Measurements from ENCODE around the gene TPRN. TPM values are rescaled to one million over a fixed set of nuclear protein-coding genes. Genes with fewer than 3 reads are reported as not detected.

TPRN gene
- polyA plus RNA-seq, 1 of the 3 experiments (the other 2 are of a cell fraction) = 5.2 TPM

DNA sequence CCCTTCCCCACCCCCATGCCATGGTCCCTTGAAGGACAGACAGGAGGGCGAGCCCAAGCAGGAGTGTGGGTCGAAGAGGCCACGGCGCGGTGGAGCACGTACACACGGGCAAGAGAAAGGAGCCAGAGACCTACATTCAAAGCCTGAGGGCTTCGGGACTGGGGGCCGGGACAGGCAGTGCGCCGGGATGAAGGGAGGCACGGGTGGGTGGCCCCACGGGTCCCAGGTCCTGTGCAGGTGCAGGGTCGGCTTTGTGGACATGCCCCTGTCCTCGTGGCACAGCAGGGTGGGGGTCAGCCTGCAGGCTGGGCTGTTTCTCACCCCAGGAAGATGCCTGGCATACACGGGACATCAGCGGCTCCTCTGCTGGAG lies 40.5 kb downstream of the TPRN start (continued):
- TF ChIP-seq REST (IDR thresholded peaks at IDR 0.05; ENCODE audit: low read depth, low read length) (no peak), MAX (IDR thresholded peaks at IDR 0.05; ENCODE audit: low read depth) (no peak), ELF1 (IDR thresholded peaks at IDR 0.05) (no peak)

- ChIA-PET POLR2A (no interaction called here), CTCF (interaction anchor here (1.5 kb wide), 1 partner anchor 68 kb away, joined by 4 read pairs; the partner anchor contains the start of gene RNF224)
- no peaks in the 10 kb centered on the region for H3K9me2 ChIP-seq
- H3K4me2 ChIP-seq = no peak overlapping the region
- H3K27me3 ChIP-seq (ENCODE audit: insufficient read depth) = no peaks in the 10 kb centered on the region
- no peaks in the 10 kb centered on the region for H3F3A ChIP-seq (replicated peaks; ENCODE audit: insufficient read depth)
- no peaks in the 10 kb centered on the region for H3K9me3 ChIP-seq
- no peaks in the 10 kb centered on the region for H4K20me1 ChIP-seq (ENCODE audit: insufficient read depth)
- no peak overlapping the region for H3K27ac ChIP-seq (ENCODE audit: low read depth in 2 of 2, low read length in 1 of 2)
- no peak overlapping the region for H3K9ac ChIP-seq
- TF ChIP-seq JUND (IDR thresholded peaks at IDR 0.05) (no peak), RAD21 (IDR thresholded peaks at IDR 0.05; ENCODE audit: low read length) (no peak), REST (IDR thresholded peaks at IDR 0.05; ENCODE audit: low read depth, low read length) (no peak), ELF1 (IDR thresholded peaks at IDR 0.05) (no peak), MXI1 (IDR thresholded peaks at IDR 0.05; ENCODE audit: low read depth, low read length) (no peak), TEAD4 (IDR thresholded peaks at IDR 0.05; ENCODE audit: borderline replicate concordance, insufficient read depth) (no peak), POLR2AphosphoS5 (IDR thresholded peaks at IDR 0.05; ENCODE audit: low read depth, low read length) (no peak), IRF3 (IDR thresholded peaks at IDR 0.05; ENCODE audit: low read depth, low read length) (no peak), MAX (IDR thresholded peaks at IDR 0.05; ENCODE audit: low read depth) (no peak)
- TF ChIP-seq, protein P1, sequence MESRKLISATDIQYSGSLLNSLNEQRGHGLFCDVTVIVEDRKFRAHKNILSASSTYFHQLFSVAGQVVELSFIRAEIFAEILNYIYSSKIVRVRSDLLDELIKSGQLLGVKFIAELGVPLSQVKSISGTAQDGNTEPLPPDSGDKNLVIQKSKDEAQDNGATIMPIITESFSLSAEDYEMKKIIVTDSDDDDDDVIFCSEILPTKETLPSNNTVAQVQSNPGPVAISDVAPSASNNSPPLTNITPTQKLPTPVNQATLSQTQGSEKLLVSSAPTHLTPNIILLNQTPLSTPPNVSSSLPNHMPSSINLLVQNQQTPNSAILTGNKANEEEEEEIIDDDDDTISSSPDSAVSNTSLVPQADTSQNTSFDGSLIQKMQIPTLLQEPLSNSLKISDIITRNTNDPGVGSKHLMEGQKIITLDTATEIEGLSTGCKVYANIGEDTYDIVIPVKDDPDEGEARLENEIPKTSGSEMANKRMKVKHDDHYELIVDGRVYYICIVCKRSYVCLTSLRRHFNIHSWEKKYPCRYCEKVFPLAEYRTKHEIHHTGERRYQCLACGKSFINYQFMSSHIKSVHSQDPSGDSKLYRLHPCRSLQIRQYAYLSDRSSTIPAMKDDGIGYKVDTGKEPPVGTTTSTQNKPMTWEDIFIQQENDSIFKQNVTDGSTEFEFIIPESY (IDR thresholded peaks at IDR 0.05; ENCODE audit: borderline replicate concordance, low read depth) = no peak
- H3K4me1 ChIP-seq (ENCODE audit: control insufficient read depth in 1 of 2, insufficient read depth in 2 of 2, low read depth in 1 of 2, low read length in 1 of 2) = peaks cover 0 to 3% of the 10 kb centered on the region in 2 experiments; a peak in 1 of 4 replicates
- H3K4me3 ChIP-seq (ENCODE audit: low read depth in 2 of 2, low read length in 1 of 2) = no peak overlapping the region
- whole genome bisulfite sequencing (ENCODE audit: low lambda C conversion rate) = 50% methylated on average over 14 of the region's 14 CpGs
- no peak for DNase-seq
- H2AFZ ChIP-seq (ENCODE audit: low read depth) = no peak overlapping the region
- H3K36me3 ChIP-seq (replicated peaks in 1 of 2; ENCODE audit: control insufficient read depth in 1 of 2, insufficient read depth in 2 of 2, low read length in 1 of 2) = no peaks in the 10 kb centered on the region
- H3K79me2 ChIP-seq (ENCODE audit: insufficient read depth) = no peaks in the 10 kb centered on the region
Measured at GRCh38 chr9:137159105-137160053, 41.2 kb downstream of the TPRN start.
